Measurements from ENCODE around the gene ARHGAP26. TPM values are rescaled to one million over a fixed set of nuclear protein-coding genes. Genes with fewer than 3 reads are reported as not detected.

Gene ARHGAP26
- total and polyA plus RNA-seq, 2 of the 4 experiments (the other 2 are of a cell fraction) = 0.54 to 0.56 TPM

GRCh38 chr5:142871363-142872193, 101.4 kb downstream of the ARHGAP26 start:
- H4K8ac ChIP-seq (ENCODE audit: low read depth in 2 of 2, low read length in 2 of 2) = no peak overlapping the region
- in situ Hi-C loops (cut with MboI; ENCODE audit: low sequenced_read_pairs) (loop anchor here (5.0 to 10.0 kb wide), 3 partner anchors 99 to 267 kb away; partner anchors contain the start of gene ARHGAP26), dilution Hi-C loops (cut with HindIII; ENCODE audit: low sequenced_read_pairs, unreplicated experiment) (no loop called here), intact Hi-C loops (cut with micrococcal nuclease) (no loop called here)
- no peak overlapping the region for H4K91ac ChIP-seq (ENCODE audit: insufficient read depth, low read depth, low read length)
- H2AK5ac ChIP-seq (ENCODE audit: low read depth, low read length) = no peak overlapping the region
- no peaks in the 10 kb centered on the region for H3K79me1 ChIP-seq (ENCODE audit: low read depth in 1 of 2, low read length in 2 of 2)
- no peak overlapping the region for H2AFZ ChIP-seq (replicated peaks; ENCODE audit: low read length, poor library complexity)
- H3K4ac ChIP-seq (ENCODE audit: low read depth, low read length) = no peak overlapping the region
- no peak overlapping the region for H3K4me2 ChIP-seq (ENCODE audit: low read depth, low read length)
- no peak overlapping the region for H3K4me3 ChIP-seq (ENCODE audit: insufficient read depth, low read depth, low read length)
- POLR2A ChIA-PET (ENCODE audit: unreplicated experiment) = no interaction called here
- no peaks in the 10 kb centered on the region for H3K9me1 ChIP-seq (ENCODE audit: insufficient read depth, low read length)
- no peak overlapping the region for H4K5ac ChIP-seq (ENCODE audit: low read depth, low read length)
- peaks cover 28% of the 10 kb centered on the region for H3K27me3 ChIP-seq (ENCODE audit: control insufficient read depth, insufficient read depth, low read length)
- H3K9me3 ChIP-seq (ENCODE audit: control insufficient read depth, insufficient read depth, low read length) = no peaks in the 10 kb centered on the region
- H3K4me1 ChIP-seq (ENCODE audit: control insufficient read depth, insufficient read depth, low read length) = peaks cover 4% of the 10 kb centered on the region; the same call in 1 of the 2 replicates
- no peaks in the 10 kb centered on the region for H4K20me1 ChIP-seq (ENCODE audit: insufficient read depth, low read length)
- BruUV-seq (replicated peaks) = no TSS peak
- peak; percentile 29 for DNase-seq
- TF ChIP-seq USF2 (IDR thresholded peaks at IDR 0.05; ENCODE audit: low read depth, low read length) = no peak
- H2BK5ac ChIP-seq (ENCODE audit: low read depth, low read length, poor library complexity, severe bottlenecking) = no peak overlapping the region
- H2BK20ac ChIP-seq (ENCODE audit: low read depth, low read length) = no peak overlapping the region
- no peak overlapping the region for H3K9ac ChIP-seq (ENCODE audit: low read depth, low read length)
- H3K36me3 ChIP-seq (ENCODE audit: control insufficient read depth, insufficient read depth, low read length) = no peaks in the 10 kb centered on the region
- no peak overlapping the region for H3K23ac ChIP-seq (ENCODE audit: low read depth, low read length)
- H3K14ac ChIP-seq (replicated peaks; ENCODE audit: low read depth, low read length) = no peak overlapping the region
- H3K18ac ChIP-seq (ENCODE audit: low read depth, low read length) = no peak overlapping the region
- no peak for ATAC-seq (ENCODE audit: low read depth)
- H2BK15ac ChIP-seq (ENCODE audit: low read depth, low read length) = no peak overlapping the region
- WGBS, 2 experiments (ENCODE audit: extremely low coverage in 2 of 2, insufficient read length in 1 of 2) = no CpG with 5 or more reads among the region's 13 CpGs
- no peak overlapping the region for H3K27ac ChIP-seq (ENCODE audit: insufficient read depth, low read length)
- no peak overlapping the region for H2BK120ac ChIP-seq (ENCODE audit: low read depth, low read length)
- CTCF ChIA-PET = interaction anchor here (0.9 to 1.3 kb wide), 2 partner anchors 17 to 158 kb away, joined by 3 to 5 read pairs; no protein-coding TSS in a partner anchor
- no peak overlapping the region for H3K56ac ChIP-seq (ENCODE audit: extremely low read depth, insufficient read depth, low read length)
- H2AK9ac ChIP-seq (replicated peaks; ENCODE audit: low read depth, low read length, poor library complexity) = no peak overlapping the region
